Right atrium auricular region (tissue), 2 donors: ENCODE measurements around the gene CLASP2. TPM values are rescaled to one million over a fixed set of nuclear protein-coding genes. Genes with fewer than 3 reads are reported as not detected.

Experiments used
- DNase-seq: peaks from one replicate; pipeline ENCODE4 v3.0.0-alpha.2; 2019; ENCODE audit warnings: low spot score
- H3K27ac ChIP-seq, 2 donors: fragments of 200-600 bp; sonication (generic); 1 replicate in 1 of 2; 2 replicates in 1 of 2; pipeline ENCODE4 v1.5.1; 2016 to 2019
- H3K27me3 ChIP-seq, 2 donors: fragments of 200-600 bp; sonication (generic); one replicate each; pipeline versions ENCODE4 v1.5.1 to v1.6.0; 2017 to 2019
- H3K36me3 ChIP-seq: fragments of 200-600 bp; sonication (generic); one replicate; pipeline ENCODE4 v1.5.1; 2016
- H3K4me1 ChIP-seq, 2 donors: fragments of 200-600 bp; sonication (generic); one replicate each; pipeline versions ENCODE4 v1.5.1 to v1.6.0; 2017 to 2019
- H3K4me3 ChIP-seq, 2 donors: fragments of 200-600 bp; sonication (generic); 1 replicate in 1 of 2; 2 replicates in 1 of 2; pipeline ENCODE4 v1.5.1; 2017 to 2019; ENCODE audit warnings: mild to moderate bottlenecking in 1 of 2, moderate library complexity in 1 of 2
- H3K9me3 ChIP-seq, 2 donors: fragments of 200-600 bp; sonication (generic); one replicate each; pipeline ENCODE4 v1.5.1; 2019
- total RNA-seq, 2 donors: library from RNA; depleted of rRNA; stranded (reverse); fragments of >200 nt; gene quantifications; one replicate each; pipeline ENCODE4 v1.1.0, GENCODE V29; 2016
- TF ChIP-seq, protein P1 (sequence below), 2 donors: fragments of 200-600 bp; sonication (generic); IDR thresholded peaks; one replicate each; pipeline ENCODE4 v1.5.1; 2019; ENCODE audit warnings: antibody characterized with exemption in 2 of 2

The CLASP2 gene
- total RNA-seq, 2 donors from 2014 or later = 32.3 to 71.8 TPM

DNA sequence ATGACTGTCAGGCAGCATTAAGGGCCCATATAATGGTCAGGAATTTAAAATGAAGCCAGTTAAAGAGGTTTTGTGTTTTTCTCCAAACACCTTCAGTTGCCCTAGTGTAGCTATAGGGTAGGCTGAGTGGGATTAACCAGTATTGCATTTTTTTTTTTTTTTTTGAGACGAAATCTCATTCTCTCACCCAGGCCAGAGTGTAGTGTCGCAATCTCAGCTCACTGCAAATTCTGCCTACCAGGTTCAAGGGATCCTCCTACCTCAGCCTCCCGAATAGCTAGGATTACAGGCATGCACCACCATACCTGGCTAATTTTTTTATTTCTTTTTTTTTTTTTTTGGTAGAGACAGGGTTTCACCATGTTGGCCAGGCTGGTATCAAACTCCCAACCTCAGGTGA is 7.0 kb downstream of the CLASP2 start:
- H3K4me3 ChIP-seq = no peak overlapping the region
- TF ChIP-seq, protein P1, sequence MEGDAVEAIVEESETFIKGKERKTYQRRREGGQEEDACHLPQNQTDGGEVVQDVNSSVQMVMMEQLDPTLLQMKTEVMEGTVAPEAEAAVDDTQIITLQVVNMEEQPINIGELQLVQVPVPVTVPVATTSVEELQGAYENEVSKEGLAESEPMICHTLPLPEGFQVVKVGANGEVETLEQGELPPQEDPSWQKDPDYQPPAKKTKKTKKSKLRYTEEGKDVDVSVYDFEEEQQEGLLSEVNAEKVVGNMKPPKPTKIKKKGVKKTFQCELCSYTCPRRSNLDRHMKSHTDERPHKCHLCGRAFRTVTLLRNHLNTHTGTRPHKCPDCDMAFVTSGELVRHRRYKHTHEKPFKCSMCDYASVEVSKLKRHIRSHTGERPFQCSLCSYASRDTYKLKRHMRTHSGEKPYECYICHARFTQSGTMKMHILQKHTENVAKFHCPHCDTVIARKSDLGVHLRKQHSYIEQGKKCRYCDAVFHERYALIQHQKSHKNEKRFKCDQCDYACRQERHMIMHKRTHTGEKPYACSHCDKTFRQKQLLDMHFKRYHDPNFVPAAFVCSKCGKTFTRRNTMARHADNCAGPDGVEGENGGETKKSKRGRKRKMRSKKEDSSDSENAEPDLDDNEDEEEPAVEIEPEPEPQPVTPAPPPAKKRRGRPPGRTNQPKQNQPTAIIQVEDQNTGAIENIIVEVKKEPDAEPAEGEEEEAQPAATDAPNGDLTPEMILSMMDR (IDR thresholded peaks at IDR 0.05) = no peak
- H3K9me3 ChIP-seq = no peaks in the 10 kb centered on the region
- no peak overlapping the region for H3K27ac ChIP-seq
- H3K36me3 ChIP-seq = no peaks in the 10 kb centered on the region
- H3K27me3 ChIP-seq = no peaks in the 10 kb centered on the region
- DNase-seq = no peak
- peaks cover 0 to 9% of the 10 kb centered on the region in 2 donors for H3K4me1 ChIP-seq

GRCh38 chr3:33706056-33706455 is 12.0 kb downstream of the CLASP2 start:
- Histone ChIP-seq H3K9me3 (peaks cover 0 to 9% of the 10 kb centered on the region in 2 donors), H3K4me1 (peaks cover 0 to 5% of the 10 kb centered on the region in 2 donors), H3K27ac (no peak overlapping the region), H3K27me3 (no peaks in the 10 kb centered on the region), H3K4me3 (no peak overlapping the region), H3K36me3 (no peaks in the 10 kb centered on the region)
- no peak for DNase-seq
- TF ChIP-seq, protein P1 (IDR thresholded peaks at IDR 0.05) = no peak

DNA sequence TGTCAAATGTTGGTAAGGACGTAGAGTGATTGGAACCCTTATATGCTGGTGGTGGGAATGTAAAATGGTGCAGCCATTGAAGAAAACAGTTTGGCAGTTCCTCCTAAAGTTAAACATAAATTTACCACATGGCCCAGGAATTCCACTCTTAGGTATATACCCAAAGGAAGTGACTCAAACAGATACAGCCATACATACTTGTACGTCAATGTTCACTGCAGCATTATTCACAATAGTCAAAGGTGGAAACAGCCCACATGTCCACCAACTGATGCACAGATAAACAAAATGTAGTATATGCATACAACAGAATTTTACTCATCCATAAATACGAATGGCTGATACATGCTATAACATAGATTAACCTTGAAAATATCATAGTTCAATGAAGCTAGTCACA is 13.2 kb downstream of the CLASP2 start:
- Histone ChIP-seq H3K27me3 (no peaks in the 10 kb centered on the region), H3K36me3 (no peaks in the 10 kb centered on the region), H3K9me3 (peaks cover 0 to 9% of the 10 kb centered on the region in 2 donors), H3K4me1 (peaks cover 0 to 5% of the 10 kb centered on the region in 2 donors), H3K27ac (no peak overlapping the region), H3K4me3 (no peak overlapping the region)
- TF ChIP-seq, protein P1 (IDR thresholded peaks at IDR 0.05) = no peak
- no peak for DNase-seq

DNA sequence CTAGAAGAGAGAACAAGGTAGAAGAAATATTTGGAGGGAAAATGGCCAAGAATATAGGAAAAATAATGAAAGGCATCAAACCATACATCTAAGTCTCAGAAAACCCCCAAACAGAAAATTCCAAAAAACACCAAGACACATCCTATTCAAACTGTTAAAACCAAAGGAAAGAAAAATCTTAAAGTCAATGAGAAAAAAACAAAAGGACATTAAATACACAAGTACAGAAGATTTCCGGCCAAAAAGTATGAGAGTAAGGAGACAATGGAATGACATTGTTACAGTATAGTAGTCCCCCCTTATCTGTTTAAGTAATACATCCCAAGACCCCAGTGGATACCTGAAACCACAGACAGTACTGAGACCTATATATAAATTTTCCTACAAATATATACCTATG is 18.8 kb downstream of the CLASP2 start:
- TF ChIP-seq, protein P1 (IDR thresholded peaks at IDR 0.05) = no peak
- Histone ChIP-seq H3K4me3 (no peak overlapping the region), H3K27ac (no peak overlapping the region), H3K9me3 (peaks cover 0 to 6% of the 10 kb centered on the region in 2 donors), H3K27me3 (no peaks in the 10 kb centered on the region), H3K4me1 (no peaks in the 10 kb centered on the region), H3K36me3 (no peaks in the 10 kb centered on the region)
- no peak for DNase-seq

DNA sequence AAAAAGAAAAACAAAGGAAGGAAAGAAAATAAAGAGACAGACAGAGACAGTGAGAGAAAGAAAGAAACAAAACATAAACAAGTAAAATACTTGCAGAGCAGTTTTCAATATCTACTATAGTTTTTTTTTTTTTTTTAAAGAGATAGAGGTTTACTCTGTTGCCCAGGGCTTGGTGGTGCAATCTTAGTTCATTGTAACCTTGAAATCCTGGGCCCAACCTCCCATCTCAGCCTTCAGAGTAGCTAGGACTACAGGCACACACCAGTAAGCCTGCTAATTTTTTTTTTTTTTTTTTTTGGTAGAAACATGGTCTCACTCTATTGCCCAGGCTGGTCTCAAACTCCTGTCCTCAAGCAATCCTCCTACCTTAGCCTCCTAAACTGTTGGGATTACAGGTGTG is 23.1 kb downstream of the CLASP2 start:
- Histone ChIP-seq H3K36me3 (no peaks in the 10 kb centered on the region), H3K9me3 (no peaks in the 10 kb centered on the region), H3K4me1 (no peaks in the 10 kb centered on the region), H3K27me3 (no peaks in the 10 kb centered on the region), H3K4me3 (no peak overlapping the region), H3K27ac (no peak overlapping the region)
- TF ChIP-seq, protein P1 (IDR thresholded peaks at IDR 0.05) = no peak
- no peak for DNase-seq

GRCh38 chr3:33690341-33690740 is 27.7 kb downstream of the CLASP2 start:
- TF ChIP-seq, protein P1 (IDR thresholded peaks at IDR 0.05) = no peak
- Histone ChIP-seq H3K9me3 (no peaks in the 10 kb centered on the region), H3K36me3 (no peaks in the 10 kb centered on the region), H3K27ac (no peak overlapping the region), H3K4me1 (no peaks in the 10 kb centered on the region), H3K4me3 (no peak overlapping the region), H3K27me3 (no peaks in the 10 kb centered on the region)
- DNase-seq = no peak
